Measurements from ENCODE around the gene PROZ. TPM values are rescaled to one million over a fixed set of nuclear protein-coding genes. Genes with fewer than 3 reads are reported as not detected.

Gene PROZ
- total and polyA plus RNA-seq, 2 of the 13 experiments (the other 11 are each of a cell fraction or from before 2014, with no cell fraction given), result 5.6 to 22.5 TPM

- TF ChIP-seq, protein P1, sequence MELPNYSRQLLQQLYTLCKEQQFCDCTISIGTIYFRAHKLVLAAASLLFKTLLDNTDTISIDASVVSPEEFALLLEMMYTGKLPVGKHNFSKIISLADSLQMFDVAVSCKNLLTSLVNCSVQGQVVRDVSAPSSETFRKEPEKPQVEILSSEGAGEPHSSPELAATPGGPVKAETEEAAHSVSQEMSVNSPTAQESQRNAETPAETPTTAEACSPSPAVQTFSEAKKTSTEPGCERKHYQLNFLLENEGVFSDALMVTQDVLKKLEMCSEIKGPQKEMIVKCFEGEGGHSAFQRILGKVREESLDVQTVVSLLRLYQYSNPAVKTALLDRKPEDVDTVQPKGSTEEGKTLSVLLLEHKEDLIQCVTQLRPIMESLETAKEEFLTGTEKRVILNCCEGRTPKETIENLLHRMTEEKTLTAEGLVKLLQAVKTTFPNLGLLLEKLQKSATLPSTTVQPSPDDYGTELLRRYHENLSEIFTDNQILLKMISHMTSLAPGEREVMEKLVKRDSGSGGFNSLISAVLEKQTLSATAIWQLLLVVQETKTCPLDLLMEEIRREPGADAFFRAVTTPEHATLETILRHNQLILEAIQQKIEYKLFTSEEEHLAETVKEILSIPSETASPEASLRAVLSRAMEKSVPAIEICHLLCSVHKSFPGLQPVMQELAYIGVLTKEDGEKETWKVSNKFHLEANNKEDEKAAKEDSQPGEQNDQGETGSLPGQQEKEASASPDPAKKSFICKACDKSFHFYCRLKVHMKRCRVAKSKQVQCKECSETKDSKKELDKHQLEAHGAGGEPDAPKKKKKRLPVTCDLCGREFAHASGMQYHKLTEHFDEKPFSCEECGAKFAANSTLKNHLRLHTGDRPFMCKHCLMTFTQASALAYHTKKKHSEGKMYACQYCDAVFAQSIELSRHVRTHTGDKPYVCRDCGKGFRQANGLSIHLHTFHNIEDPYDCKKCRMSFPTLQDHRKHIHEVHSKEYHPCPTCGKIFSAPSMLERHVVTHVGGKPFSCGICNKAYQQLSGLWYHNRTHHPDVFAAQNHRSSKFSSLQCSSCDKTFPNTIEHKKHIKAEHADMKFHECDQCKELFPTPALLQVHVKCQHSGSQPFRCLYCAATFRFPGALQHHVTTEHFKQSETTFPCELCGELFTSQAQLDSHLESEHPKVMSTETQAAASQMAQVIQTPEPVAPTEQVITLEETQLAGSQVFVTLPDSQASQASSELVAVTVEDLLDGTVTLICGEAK (IDR thresholded peaks at IDR 0.05), result no peak
- TF ChIP-seq, protein P1 (CRISPR knock-in tag; IDR thresholded peaks at IDR 0.05), result no peak
- TF ChIP-seq ZBTB14 (CRISPR knock-in tag; IDR thresholded peaks at IDR 0.05), result no peak
- TF ChIP-seq AHDC1 (CRISPR knock-in tag; IDR thresholded peaks at IDR 0.05; ENCODE audit: borderline replicate concordance), result no peak
- no peak for TF ChIP-seq NFE2 (CRISPR knock-in tag; IDR thresholded peaks at IDR 0.05)
- TF ChIP-seq, protein P2, sequence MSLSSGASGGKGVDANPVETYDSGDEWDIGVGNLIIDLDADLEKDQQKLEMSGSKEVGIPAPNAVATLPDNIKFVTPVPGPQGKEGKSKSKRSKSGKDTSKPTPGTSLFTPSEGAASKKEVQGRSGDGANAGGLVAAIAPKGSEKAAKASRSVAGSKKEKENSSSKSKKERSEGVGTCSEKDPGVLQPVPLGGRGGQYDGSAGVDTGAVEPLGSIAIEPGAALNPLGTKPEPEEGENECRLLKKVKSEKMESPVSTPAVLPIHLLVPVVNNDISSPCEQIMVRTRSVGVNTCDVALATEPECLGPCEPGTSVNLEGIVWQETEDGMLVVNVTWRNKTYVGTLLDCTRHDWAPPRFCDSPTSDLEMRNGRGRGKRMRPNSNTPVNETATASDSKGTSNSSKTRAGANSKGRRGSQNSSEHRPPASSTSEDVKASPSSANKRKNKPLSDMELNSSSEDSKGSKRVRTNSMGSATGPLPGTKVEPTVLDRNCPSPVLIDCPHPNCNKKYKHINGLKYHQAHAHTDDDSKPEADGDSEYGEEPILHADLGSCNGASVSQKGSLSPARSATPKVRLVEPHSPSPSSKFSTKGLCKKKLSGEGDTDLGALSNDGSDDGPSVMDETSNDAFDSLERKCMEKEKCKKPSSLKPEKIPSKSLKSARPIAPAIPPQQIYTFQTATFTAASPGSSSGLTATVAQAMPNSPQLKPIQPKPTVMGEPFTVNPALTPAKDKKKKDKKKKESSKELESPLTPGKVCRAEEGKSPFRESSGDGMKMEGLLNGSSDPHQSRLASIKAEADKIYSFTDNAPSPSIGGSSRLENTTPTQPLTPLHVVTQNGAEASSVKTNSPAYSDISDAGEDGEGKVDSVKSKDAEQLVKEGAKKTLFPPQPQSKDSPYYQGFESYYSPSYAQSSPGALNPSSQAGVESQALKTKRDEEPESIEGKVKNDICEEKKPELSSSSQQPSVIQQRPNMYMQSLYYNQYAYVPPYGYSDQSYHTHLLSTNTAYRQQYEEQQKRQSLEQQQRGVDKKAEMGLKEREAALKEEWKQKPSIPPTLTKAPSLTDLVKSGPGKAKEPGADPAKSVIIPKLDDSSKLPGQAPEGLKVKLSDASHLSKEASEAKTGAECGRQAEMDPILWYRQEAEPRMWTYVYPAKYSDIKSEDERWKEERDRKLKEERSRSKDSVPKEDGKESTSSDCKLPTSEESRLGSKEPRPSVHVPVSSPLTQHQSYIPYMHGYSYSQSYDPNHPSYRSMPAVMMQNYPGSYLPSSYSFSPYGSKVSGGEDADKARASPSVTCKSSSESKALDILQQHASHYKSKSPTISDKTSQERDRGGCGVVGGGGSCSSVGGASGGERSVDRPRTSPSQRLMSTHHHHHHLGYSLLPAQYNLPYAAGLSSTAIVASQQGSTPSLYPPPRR (CRISPR knock-in tag; IDR thresholded peaks at IDR 0.05; ENCODE audit: borderline replicate concordance), result no peak
- TF ChIP-seq, protein P3, sequence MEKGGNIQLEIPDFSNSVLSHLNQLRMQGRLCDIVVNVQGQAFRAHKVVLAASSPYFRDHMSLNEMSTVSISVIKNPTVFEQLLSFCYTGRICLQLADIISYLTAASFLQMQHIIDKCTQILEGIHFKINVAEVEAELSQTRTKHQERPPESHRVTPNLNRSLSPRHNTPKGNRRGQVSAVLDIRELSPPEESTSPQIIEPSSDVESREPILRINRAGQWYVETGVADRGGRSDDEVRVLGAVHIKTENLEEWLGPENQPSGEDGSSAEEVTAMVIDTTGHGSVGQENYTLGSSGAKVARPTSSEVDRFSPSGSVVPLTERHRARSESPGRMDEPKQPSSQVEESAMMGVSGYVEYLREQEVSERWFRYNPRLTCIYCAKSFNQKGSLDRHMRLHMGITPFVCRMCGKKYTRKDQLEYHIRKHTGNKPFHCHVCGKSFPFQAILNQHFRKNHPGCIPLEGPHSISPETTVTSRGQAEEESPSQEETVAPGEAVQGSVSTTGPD (CRISPR knock-in tag; IDR thresholded peaks at IDR 0.05), result no peak
Measured at GRCh38 chr13:113178896-113179167, 20.4 kb downstream of the PROZ start (continued).

All from HepG2 (cell line).